GM10248 (cell line): ENCODE measurements around the gene PTPN7.

ENCODE experiments used
- CTCF ChIA-PET: fragments of 300-600 bp; sonication (Branson Sonifier 250); formaldehyde crosslinking; extraction: SDS; loops from one replicate; lab custom pipeline; 2021; ENCODE audit warnings: antibody characterized with exemption; lab: Yijun Ruan, JAX
- POLR2A ChIA-PET: fragments of 350-650 bp; sonication (Branson Sonifier 250); formaldehyde crosslinking; extraction: SDS; loops from one replicate; lab custom pipeline; 2020; ENCODE audit warnings: antibody characterized with exemption; lab: Yijun Ruan, JAX
- DNase-seq: peaks from one replicate; pipeline ENCODE4 v3.0.0; 2012; ENCODE audit errors: extremely low spot score
- CTCF ChIP-seq: IDR thresholded peaks from 2 replicates; pipeline ENCODE4 v1.5.1; 2012; ENCODE audit warnings: mild to moderate bottlenecking, low read depth; ENCODE audit errors: extremely low read depth, missing control alignments, control extremely low read depth

Gene PTPN7

GRCh38 chr1:202127061-202127460 lies 33.3 kb downstream of the PTPN7 start:
- no peak for TF ChIP-seq CTCF
- ChIA-PET POLR2A (no interaction called here), CTCF (interaction anchor here (9.9 kb wide), 1 partner anchor 7 kb away, joined by 99 read pairs; no protein-coding TSS in a partner anchor)
- DNase-seq = no peak

GRCh38 chr1:202126426-202126825 lies 34.0 kb downstream of the PTPN7 start:
- CTCF ChIA-PET = interaction anchor here (9.9 kb wide), 1 partner anchor 7 kb away, joined by 99 read pairs; no protein-coding TSS in a partner anchor
- POLR2A ChIA-PET = interaction anchor here (0.6 kb wide), 1 partner anchor 39 kb away, joined by 4 read pairs; no protein-coding TSS in a partner anchor
- DNase-seq = no peak
- TF ChIP-seq CTCF = no peak

GRCh38 chr1:202125611-202126010 lies 34.8 kb downstream of the PTPN7 start:
- CTCF ChIA-PET = interaction anchor here (9.9 kb wide), 1 partner anchor 8 kb away, joined by 99 read pairs; no protein-coding TSS in a partner anchor
- POLR2A ChIA-PET = no interaction called here
- TF ChIP-seq CTCF = no peak
- DNase-seq = no peak

DNA sequence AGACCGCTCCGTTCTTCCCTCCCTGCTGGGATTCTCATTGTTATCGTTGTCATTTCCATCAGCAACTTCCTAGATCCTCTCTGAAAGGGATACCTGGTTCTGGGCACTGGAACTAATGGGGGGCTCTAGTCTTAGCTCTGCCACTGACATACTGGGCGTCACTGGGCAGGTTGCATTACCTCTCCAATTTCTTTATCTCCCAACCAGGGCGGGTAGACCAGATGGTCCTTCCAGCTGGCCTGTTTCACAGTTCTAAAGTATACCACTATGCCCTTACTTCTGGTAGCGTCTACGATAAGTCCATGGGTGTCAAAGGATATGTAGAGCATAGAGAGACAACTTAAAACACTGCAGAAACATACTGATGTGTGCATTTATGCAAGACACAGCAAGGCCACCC lies 36.3 kb downstream of the PTPN7 start:
- ChIA-PET CTCF (interaction anchor here (1.2 to 9.9 kb wide), 6 partner anchors 10 to 228 kb away, joined by 4 to 99 read pairs (median 6); no protein-coding TSS in a partner anchor), POLR2A (no interaction called here)

DNA sequence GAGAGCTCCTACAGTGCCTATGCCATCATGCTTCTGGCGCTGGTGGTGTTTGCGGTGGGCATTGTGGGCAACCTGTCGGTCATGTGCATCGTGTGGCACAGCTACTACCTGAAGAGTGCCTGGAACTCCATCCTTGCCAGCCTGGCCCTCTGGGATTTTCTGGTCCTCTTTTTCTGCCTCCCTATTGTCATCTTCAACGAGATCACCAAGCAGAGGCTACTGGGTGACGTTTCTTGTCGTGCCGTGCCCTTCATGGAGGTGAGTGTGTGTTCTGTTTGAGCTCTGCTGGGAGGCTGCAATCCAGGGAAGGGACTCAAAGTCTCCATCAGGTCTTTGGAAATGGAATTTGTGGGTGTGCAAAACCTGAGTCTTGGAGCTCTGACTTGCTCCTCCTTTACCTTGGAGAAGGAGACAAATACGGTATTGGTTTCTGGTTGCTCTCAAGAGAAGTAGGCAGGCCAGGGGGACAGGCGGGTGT lies 37.0 kb downstream of the PTPN7 start:
- POLR2A ChIA-PET = no interaction called here
- CTCF ChIA-PET = interaction anchor here (1.2 to 9.9 kb wide), 7 partner anchors 10 to 228 kb away, joined by 3 to 99 read pairs (median 5); partner anchors contain the start of gene ELF3
- no peak for TF ChIP-seq CTCF
- no peak for DNase-seq

More for the DNA sequence above, 36.3 kb downstream of the PTPN7 start:
- TF ChIP-seq CTCF = no peak
- no peak for DNase-seq

GRCh38 chr1:202122639-202123335 lies 37.6 kb downstream of the PTPN7 start, which contains the start of gene GPR37L1:
TSS of gene GPR37L1 (plus strand) at chr1:202122917. CDS start at chr1:202122964, 47 bp downstream.
- ChIA-PET POLR2A (no interaction called here), CTCF (interaction anchor here (1.2 to 9.9 kb wide), 7 partner anchors 9 to 227 kb away, joined by 3 to 99 read pairs (median 5); partner anchors contain the start of gene ELF3)
- TF ChIP-seq CTCF = no peak
- no peak for DNase-seq
